WTC11 (cell line): ENCODE results near the gene TSNAXIP1. TPM values are rescaled to one million over a fixed set of nuclear protein-coding genes. Genes with fewer than 3 reads are reported as not detected.

Experiments
- ATAC-seq: fragments of 200-7000 bp; cut with Tn5 transposase; 2 replicates; pipeline ENCODE4 v1.10.0; 2021; ENCODE audit warnings: mild to moderate bottlenecking, moderate library complexity
- CTCF ChIA-PET: fragments of 300-600 bp; sonication (Branson Sonifier 250); formaldehyde crosslinking; loops from one replicate; lab custom pipeline; 2021; ENCODE audit warnings: antibody characterized with exemption; lab: Charles Lee
- POLR2A ChIA-PET: fragments of 350-600 bp; sonication (Branson Sonifier 250); formaldehyde crosslinking; loops from one replicate; lab custom pipeline; 2021; ENCODE audit warnings: antibody characterized with exemption; lab: Charles Lee
- DNase-seq: peaks from one replicate; pipeline ENCODE4 v3.0.0; 2021; ENCODE audit warnings: low spot score
- H3K27ac Mint-ChIP-seq: 2 replicates; pipeline ENCODE4 v1.8.0; 2021; ENCODE audit warnings: mixed read lengths
- H3K27me3 Mint-ChIP-seq: 2 replicates; pipeline ENCODE4 v1.8.0; 2021; ENCODE audit warnings: low read depth, mild to moderate bottlenecking, moderate library complexity, mixed read lengths
- H3K36me3 Mint-ChIP-seq: 2 replicates; pipeline ENCODE4 v1.8.0; 2021; ENCODE audit warnings: mixed read lengths
- H3K4me1 Mint-ChIP-seq: 2 replicates; pipeline ENCODE4 v1.8.0; 2022; ENCODE audit warnings: mixed read lengths
- H3K4me3 Mint-ChIP-seq: 2 replicates; pipeline ENCODE4 v1.8.0; 2021; ENCODE audit warnings: mild to moderate bottlenecking, moderate library complexity, mixed read lengths
- H3K9me3 Mint-ChIP-seq: 2 replicates; pipeline ENCODE4 v1.8.0; 2021; ENCODE audit warnings: mixed read lengths
- AR ChIP-seq: fragments of 250-450 bp; sonication (Bioruptor Pico); IDR thresholded peaks from 2 replicates; pipeline ENCODE4 v1.9.0; 2021; ENCODE audit warnings: mild to moderate bottlenecking
- ATF2 ChIP-seq: sonication (generic); formaldehyde crosslinking; IDR thresholded peaks from 2 replicates; pipeline ENCODE4 v1.8.1; 2022; ENCODE audit warnings: low read depth, missing genetic modification reagents, borderline replicate concordance
- EMX1 ChIP-seq: fragments of 250-450 bp; sonication (Bioruptor Pico); IDR thresholded peaks from 2 replicates; pipeline ENCODE4 v1.8.0; 2021; ENCODE audit warnings: mild to moderate bottlenecking
- HMGA2 ChIP-seq: fragments of 250-450 bp; sonication (Bioruptor Pico); IDR thresholded peaks from 2 replicates; pipeline ENCODE4 v1.4.0; 2021; ENCODE audit warnings: mild to moderate bottlenecking, moderate library complexity
- HMGXB4 ChIP-seq: sonication (generic); formaldehyde crosslinking; IDR thresholded peaks from 2 replicates; pipeline ENCODE4 v1.8.1; 2023; ENCODE audit warnings: mild to moderate bottlenecking, moderate library complexity, missing genetic modification reagents
- IRF1 ChIP-seq: sonication (generic); formaldehyde crosslinking; IDR thresholded peaks from 2 replicates; pipeline ENCODE4 v1.8.0; 2023; ENCODE audit warnings: missing genetic modification reagents
- IRF2 ChIP-seq: sonication (generic); formaldehyde crosslinking; IDR thresholded peaks from 2 replicates; pipeline ENCODE4 v1.8.0; 2022; ENCODE audit warnings: low read depth, missing genetic modification reagents, borderline replicate concordance
- JUN ChIP-seq: sonication (generic); formaldehyde crosslinking; IDR thresholded peaks from 2 replicates; pipeline ENCODE4 v1.8.0; 2023; ENCODE audit warnings: mild to moderate bottlenecking, missing genetic modification reagents
- MAX ChIP-seq: sonication (generic); formaldehyde crosslinking; IDR thresholded peaks from 2 replicates; pipeline ENCODE4 v1.8.0; 2022; ENCODE audit warnings: mild to moderate bottlenecking, missing genetic modification reagents
- NFATC4 ChIP-seq: fragments of 250-450 bp; sonication (Bioruptor Pico); IDR thresholded peaks from 2 replicates; pipeline ENCODE4 v1.9.0; 2021; ENCODE audit warnings: mild to moderate bottlenecking
- TP53 ChIP-seq: sonication (generic); formaldehyde crosslinking; IDR thresholded peaks from 2 replicates; pipeline ENCODE4 v1.8.1; 2023; ENCODE audit warnings: mild to moderate bottlenecking, missing genetic modification reagents
- USF1 ChIP-seq: sonication (generic); formaldehyde crosslinking; IDR thresholded peaks from 2 replicates; pipeline ENCODE4 v1.8.0; 2022; ENCODE audit warnings: mild to moderate bottlenecking, missing genetic modification reagents
- USF2 ChIP-seq: sonication (generic); formaldehyde crosslinking; IDR thresholded peaks from 2 replicates; pipeline ENCODE4 v1.8.1; 2023; ENCODE audit warnings: mild to moderate bottlenecking, missing genetic modification reagents, moderate library complexity
- ZNF263 ChIP-seq: sonication (generic); formaldehyde crosslinking; IDR thresholded peaks from 2 replicates; pipeline ENCODE4 v1.8.1; 2022; ENCODE audit warnings: low read depth, mild to moderate bottlenecking, moderate library complexity, missing genetic modification reagents
- ZNF317 ChIP-seq: sonication (generic); formaldehyde crosslinking; IDR thresholded peaks from 2 replicates; pipeline ENCODE4 v1.8.1; 2023; ENCODE audit warnings: low read depth, mild to moderate bottlenecking, moderate library complexity, missing genetic modification reagents, borderline replicate concordance
- ZNF512 ChIP-seq: sonication (generic); formaldehyde crosslinking; IDR thresholded peaks from 2 replicates; pipeline ENCODE4 v1.8.1; 2022; ENCODE audit warnings: missing genetic modification reagents, borderline replicate concordance
- total RNA-seq: library from RNA; stranded (reverse); gene quantifications from 3 replicates; pipeline ENCODE4 v1.2.3, GENCODE V29; 2021

TSNAXIP1 gene
- total RNA-seq, 1 experiment from 2014 or later = 0.48 TPM

- TF ChIP-seq IRF1 (CRISPR knock-in tag) (no peak), USF1 (CRISPR knock-in tag) (no peak), HMGXB4 (CRISPR knock-in tag) (no peak)
- TF ChIP-seq, all 79 proteins: peak for 0
These were observed 38.7 kb upstream of the TSNAXIP1 start (continued) for GRCh38 chr16:67767953-67768352.

GRCh38 chr16:67770346-67770991 is 36.2 kb upstream of the TSNAXIP1 start:
- H3K4me1 Mint-ChIP-seq = no peaks in the 10 kb centered on the region
- no peaks in the 10 kb centered on the region for H3K27me3 Mint-ChIP-seq
- peak overlapping the region; percentile 82; the same call in 1 of the 2 replicates for H3K27ac Mint-ChIP-seq
- H3K36me3 Mint-ChIP-seq = peaks cover 17% of the 10 kb centered on the region
- POLR2A ChIA-PET = no interaction called here
- no peak for DNase-seq
- peaks cover 3% of the 10 kb centered on the region; the same call in 1 of the 2 replicates for H3K9me3 Mint-ChIP-seq
- H3K4me3 Mint-ChIP-seq = no peak overlapping the region
- ATAC-seq = no peak
- CTCF ChIA-PET = interaction anchor here (1.5 to 1.9 kb wide), 2 partner anchors 46 to 98 kb away, joined by 4 to 8 read pairs; no protein-coding TSS in a partner anchor
- TF ChIP-seq JUN (no peak), NFATC4 (CRISPR knock-in tag) (no peak), ZNF317 (CRISPR knock-in tag) (no peak), HMGA2 (CRISPR knock-in tag) (no peak), TP53 (CRISPR knock-in tag) (no peak), IRF1 (CRISPR knock-in tag) (no peak), ATF2 (CRISPR knock-in tag) (no peak), EMX1 (CRISPR knock-in tag) (no peak), ZNF512 (CRISPR knock-in tag) (no peak), ZNF263 (CRISPR knock-in tag) (no peak), HMGXB4 (CRISPR knock-in tag) (no peak)
- TF ChIP-seq, all 79 proteins: peak for 0

- H3K4me3 Mint-ChIP-seq = no peak overlapping the region
- H3K36me3 Mint-ChIP-seq = peaks cover 19% of the 10 kb centered on the region
- no peaks in the 10 kb centered on the region for H3K27me3 Mint-ChIP-seq
- DNase-seq = no peak
- no peaks in the 10 kb centered on the region for H3K4me1 Mint-ChIP-seq
- ChIA-PET POLR2A (no interaction called here), CTCF (interaction anchor here (1.7 kb wide), 1 partner anchor 43 kb away, joined by 10 read pairs; no protein-coding TSS in a partner anchor)
- no peak for ATAC-seq
- H3K27ac Mint-ChIP-seq = peak overlapping the region; percentile 65; the same call in 1 of the 2 replicates
- peaks cover 4% of the 10 kb centered on the region; the same call in 1 of the 2 replicates for H3K9me3 Mint-ChIP-seq
- TF ChIP-seq MAX (CRISPR knock-in tag) = no peak
- TF ChIP-seq IRF2 = no peak
- no peak for TF ChIP-seq AR
- no peak for TF ChIP-seq USF2 (CRISPR knock-in tag)
These were observed 33.6 kb upstream of the TSNAXIP1 start for GRCh38 chr16:67773099-67773498.
